GM21381 (cell line): Measurements from ENCODE around the gene OR51B6.
"Not testable (repeated sequence)": the region's sequence is repeated elsewhere in the genome, so short reads cannot be mapped to it uniquely, and the experiment has no call there.

Experiments used
- ATAC-seq: cut with Tn5 transposase; IDR thresholded peaks from one replicate; pipeline ENCODE4 v1.9.1; 2021; ENCODE audit warnings: mild to moderate bottlenecking, moderate library complexity; ENCODE audit not compliant: unreplicated experiment

The OR51B6 gene

DNA sequence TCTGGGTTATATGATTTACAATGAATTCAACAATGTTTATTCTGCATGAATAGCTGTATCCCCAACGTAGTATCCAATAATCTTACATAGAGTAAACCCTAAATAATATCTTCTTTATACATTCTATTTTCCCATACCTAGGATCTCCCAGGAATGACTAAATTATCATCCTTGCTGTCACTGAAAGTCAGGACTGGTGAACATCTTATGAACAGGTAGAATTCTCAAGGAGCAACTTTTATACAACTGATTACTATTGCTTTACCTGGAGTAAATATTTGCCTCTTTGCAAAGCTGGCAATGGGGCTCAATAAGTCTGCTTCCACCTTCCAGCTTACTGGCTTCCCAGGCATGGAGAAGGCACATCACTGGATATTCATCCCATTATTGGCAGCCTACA is at the start of gene OR51B6:
Gene OR51B6 (plus strand): TSS at position 301 of the 400 bp plus-strand sequence. CDS start 0 bp downstream, at position 301.
- no peak for ATAC-seq

DNA sequence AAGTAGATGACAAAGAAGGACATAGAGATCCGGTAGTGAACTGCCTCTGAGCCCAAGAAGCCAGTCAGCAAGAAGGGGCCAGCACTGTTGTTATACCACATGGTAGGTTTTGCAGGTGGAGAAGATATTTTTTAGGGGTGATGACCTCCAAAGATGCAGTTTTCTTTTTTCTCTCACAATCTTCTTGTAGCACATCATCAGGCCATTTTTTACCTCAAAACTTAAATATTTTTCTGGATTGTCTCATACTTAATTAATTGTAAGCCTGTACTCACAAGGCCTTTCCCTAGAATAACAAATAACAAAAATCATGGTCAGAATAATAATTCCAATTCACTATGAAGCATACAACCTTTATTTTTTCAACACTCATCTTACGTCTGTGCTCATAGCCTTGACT is 49.5 kb upstream of the OR51B6 start, which contains the start of gene OR51B4:
Gene OR51B4 (minus strand): TSS at position 101 of the 400 bp plus-strand sequence. CDS start 0 bp downstream, at position 101.
- no peak for ATAC-seq

GRCh38 chr11:5303626-5304025 is 47.7 kb upstream of the OR51B6 start:
- no peak for ATAC-seq

GRCh38 chr11:5304046-5304445 is 47.3 kb upstream of the OR51B6 start:
- ATAC-seq, result no peak

GRCh38 chr11:5307256-5308019 is 43.9 kb upstream of the OR51B6 start:
- ATAC-seq, result no peak

- no peak for ATAC-seq
Observed at GRCh38 chr11:5310423-5310822, 40.9 kb upstream of the OR51B6 start.

DNA sequence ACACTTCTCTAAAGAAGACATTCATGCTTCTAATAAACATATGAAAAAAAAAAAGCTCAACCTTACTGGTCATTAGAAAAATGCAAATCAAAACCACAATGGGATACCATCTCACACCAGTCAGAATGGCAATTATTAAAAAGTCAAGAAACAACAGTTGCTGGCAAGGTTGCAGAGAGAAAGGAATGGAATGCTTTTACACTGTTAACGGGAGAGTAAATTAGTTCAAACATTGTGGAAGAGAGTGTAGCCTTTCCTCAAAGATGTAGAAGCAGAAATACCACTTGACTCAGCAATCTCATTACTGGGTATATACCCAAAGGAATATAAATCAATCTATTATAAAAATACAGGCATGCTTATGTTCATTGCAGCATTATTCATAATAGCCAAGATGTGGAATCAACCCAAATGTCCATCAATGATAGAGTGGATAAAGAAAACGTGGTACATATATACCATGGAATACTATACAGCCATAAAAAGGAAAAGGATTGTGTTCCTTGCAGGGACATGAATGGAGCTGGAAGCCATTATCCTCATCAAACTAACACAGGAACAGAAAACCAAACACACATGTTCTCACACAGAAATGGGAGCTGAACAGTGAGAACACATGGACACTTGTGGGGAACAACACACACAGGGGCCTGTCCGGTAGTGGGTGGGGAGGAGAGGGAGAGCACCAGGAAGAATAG is 37.8 kb upstream of the OR51B6 start:
- ATAC-seq, result not testable (repeated sequence)

DNA sequence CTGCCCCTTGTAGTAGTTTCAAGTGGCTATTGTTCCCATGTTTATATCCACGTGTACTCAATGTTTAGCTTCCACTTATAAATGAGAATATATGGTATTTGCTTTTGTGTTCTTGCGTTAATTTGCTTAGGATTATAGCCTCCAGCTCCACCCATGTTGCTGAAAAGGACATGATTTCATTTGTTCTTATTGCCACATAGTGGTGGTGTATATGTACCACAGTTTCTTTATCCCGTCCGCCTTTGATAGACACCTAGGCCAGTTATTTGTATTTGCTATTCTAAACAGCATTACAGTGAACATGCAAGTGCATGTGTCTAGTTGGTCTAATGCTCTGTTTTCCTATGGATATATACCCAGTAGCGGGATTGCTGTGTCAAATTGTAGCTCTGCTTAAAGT is 34.0 kb upstream of the OR51B6 start:
- ATAC-seq, result no peak

DNA sequence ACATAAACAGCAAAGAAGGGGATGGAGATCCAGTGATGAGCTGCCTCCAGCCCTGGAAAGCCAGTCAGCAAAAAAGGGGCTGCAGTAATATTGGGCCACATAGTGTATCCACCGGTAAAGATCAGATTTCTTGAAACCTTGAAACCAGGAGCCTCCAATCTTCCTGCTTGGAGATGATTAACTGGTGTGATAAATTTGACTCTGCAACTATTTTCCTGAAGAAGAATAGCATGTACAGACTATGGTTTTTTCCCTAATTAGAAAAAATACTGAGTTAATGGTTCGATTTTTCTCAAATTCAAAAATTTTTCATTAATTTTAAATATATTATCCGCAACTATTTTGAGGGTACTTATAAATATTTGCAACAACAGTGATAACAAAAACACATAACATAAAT is 27.1 kb upstream of the OR51B6 start, which contains the start of gene OR51B2:
Gene OR51B2 (minus strand): TSS at position 101 of the 400 bp plus-strand sequence. CDS start 0 bp downstream, at position 101.
- ATAC-seq, result no peak

GRCh38 chr11:5335170-5335569 is 16.1 kb upstream of the OR51B6 start:
- no peak for ATAC-seq

GRCh38 chr11:5336331-5336730 is 15.0 kb upstream of the OR51B6 start:
- no peak for ATAC-seq

DNA sequence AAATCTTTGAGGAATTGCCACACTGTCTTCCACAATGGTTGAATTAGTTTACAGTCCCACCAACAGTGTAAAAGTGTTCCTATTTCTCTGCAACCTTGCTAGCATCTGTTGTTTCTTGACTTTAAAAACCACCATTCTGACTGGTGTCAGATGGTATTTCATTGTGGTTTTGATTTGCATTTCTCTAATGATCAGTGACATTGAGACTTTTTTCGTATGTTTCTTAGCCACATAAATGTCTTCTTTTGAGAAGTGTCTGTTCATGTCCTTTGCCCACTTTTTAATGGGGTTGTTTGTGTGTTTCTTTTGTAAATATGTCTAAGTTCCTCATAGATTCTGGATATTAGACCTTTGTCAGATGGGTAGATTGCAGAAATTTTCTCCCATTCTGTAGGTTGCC is 14.1 kb upstream of the OR51B6 start:
- ATAC-seq, result not testable (repeated sequence)

DNA sequence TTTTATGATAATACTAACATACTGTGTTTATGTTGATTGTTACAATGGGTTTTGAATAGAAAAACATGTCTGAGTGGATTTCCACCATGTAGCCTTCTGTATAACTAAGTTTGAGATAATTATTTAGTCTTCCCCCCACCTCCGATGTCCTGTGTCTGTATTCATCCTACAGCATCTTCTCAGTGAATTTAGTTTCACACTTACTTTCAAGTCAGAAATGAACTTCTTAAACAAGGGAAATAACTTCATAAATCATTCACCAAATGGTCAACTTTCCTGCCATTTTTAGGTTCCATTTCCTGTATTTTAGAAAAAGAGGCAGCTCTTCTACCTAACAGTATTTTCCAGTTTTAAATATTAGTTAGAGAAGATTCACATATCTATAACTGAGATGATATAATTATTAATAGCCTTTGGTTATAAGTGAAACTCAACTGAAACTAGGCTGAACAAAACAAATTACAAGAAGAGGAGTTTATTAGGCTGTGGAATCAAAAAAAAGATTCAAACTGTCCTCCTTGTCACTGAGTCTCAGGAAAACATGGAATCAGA is 11.5 kb upstream of the OR51B6 start:
- peak; percentile 77 for ATAC-seq

- ATAC-seq, result no peak
Observed at GRCh38 chr11:5343474-5344335, 7.6 kb upstream of the OR51B6 start, which contains the start of gene OR51B5. Gene OR51B5 (minus strand): TSS chr11:5343524. CDS start chr11:5343524, 0 bp downstream.

- ATAC-seq, result no peak
Observed at GRCh38 chr11:5345831-5346230, 5.5 kb upstream of the OR51B6 start.

GRCh38 chr11:5348551-5349194 is 2.6 kb upstream of the OR51B6 start:
- no peak for ATAC-seq

GRCh38 chr11:5349550-5349949 is 1.8 kb upstream of the OR51B6 start:
- no peak for ATAC-seq

GRCh38 chr11:5356031-5356430 is 4.7 kb downstream of the OR51B6 start:
- ATAC-seq, result not testable (repeated sequence)

DNA sequence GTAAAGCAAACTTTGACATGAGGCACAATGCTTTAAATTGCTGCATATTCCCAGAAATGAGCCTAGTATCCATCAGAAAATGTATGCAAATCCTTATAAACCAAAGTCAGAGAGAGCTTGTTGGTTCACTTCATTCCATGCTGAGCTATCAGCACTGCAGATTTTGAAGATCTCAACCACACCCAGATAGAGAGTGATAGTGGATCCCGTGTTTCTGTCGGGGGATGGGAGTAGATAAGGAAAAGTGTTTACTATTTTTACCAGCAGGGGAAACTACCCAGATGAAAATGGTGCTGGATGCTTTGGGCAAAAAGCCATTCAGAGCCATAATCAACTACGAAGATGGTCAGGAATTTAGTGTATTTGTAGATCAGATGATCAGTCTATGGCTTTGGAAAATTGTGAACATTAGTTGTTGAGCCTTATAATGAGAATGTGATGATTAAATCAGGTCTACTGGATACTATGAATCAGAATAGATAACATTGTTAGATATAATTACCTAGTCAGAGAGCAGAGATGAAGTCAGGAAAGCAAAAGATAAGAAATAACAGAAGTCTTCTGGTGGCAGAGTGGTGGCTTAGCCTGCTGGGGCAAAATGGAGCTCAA is 10.8 kb downstream of the OR51B6 start:
- no peak for ATAC-seq

DNA sequence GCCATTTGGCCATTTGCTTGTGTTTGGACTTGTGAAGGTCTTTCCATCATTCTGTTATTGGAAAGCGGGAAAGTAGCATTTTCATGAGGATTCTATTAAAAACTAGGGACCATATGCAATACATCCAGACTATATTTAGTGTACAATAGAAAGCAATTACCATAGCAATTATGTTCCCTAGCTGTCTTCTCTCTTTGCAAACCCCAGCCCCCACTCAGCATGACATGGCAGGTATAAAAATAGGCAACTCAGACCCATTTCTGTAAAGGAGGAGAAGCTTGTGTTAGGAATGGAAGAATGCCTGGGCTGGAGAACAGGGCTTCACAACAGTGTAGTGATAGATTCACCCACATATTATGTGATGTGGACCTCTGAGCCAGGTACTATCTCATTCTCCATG is 12.4 kb downstream of the OR51B6 start:
- ATAC-seq, result no peak
